ENCODE data around the gene POU2F1.

The POU2F1 gene

GRCh38 chr1:167289966-167290365 is 69.3 kb downstream of the POU2F1 start (continued):
- TF ChIP-seq ATF2 (tag by site-specific recombination; IDR thresholded peaks at IDR 0.05; ENCODE audit: low read depth) = no peak
- no peak for TF ChIP-seq ZNF248 (tag by site-specific recombination; IDR thresholded peaks at IDR 0.05)
- TF ChIP-seq PRDM10 (tag by site-specific recombination; IDR thresholded peaks at IDR 0.05) = no peak
- no peak for TF ChIP-seq ZNF221 (tag by site-specific recombination; IDR thresholded peaks at IDR 0.05; ENCODE audit: borderline replicate concordance)
- TF ChIP-seq IKZF3 (tag by site-specific recombination; IDR thresholded peaks at IDR 0.05) = no peak
- no peak for TF ChIP-seq SCRT2 (tag by site-specific recombination; IDR thresholded peaks at IDR 0.05)
- TF ChIP-seq TRIM28 (IDR thresholded peaks at IDR 0.05; ENCODE audit: borderline replicate concordance, low read length) = no peak
- TF ChIP-seq ZXDB (tag by site-specific recombination; IDR thresholded peaks at IDR 0.05) = no peak
- no peak for TF ChIP-seq ZNF132 (tag by site-specific recombination; IDR thresholded peaks at IDR 0.05; ENCODE audit: borderline replicate concordance)
- TF ChIP-seq ZNF549 (tag by site-specific recombination; IDR thresholded peaks at IDR 0.05) = no peak

- H3K4me1 ChIP-seq (ENCODE audit: control insufficient read depth, insufficient read depth, low read length) = peaks cover 2% of the 10 kb centered on the region
- no peaks in the 10 kb centered on the region for H3K36me3 ChIP-seq (ENCODE audit: control insufficient read depth in 2 of 2, insufficient read depth in 1 of 2, low read length in 2 of 2)
- H3K4me3 ChIP-seq (ENCODE audit: low read depth, low read length) = no peak overlapping the region
- H3K9me3 ChIP-seq (ENCODE audit: control insufficient read depth, insufficient read depth, low read depth, low read length) = no peaks in the 10 kb centered on the region
- no peak for TF ChIP-seq ZBTB49 (tag by site-specific recombination; IDR thresholded peaks at IDR 0.05; ENCODE audit: low read depth)
- TF ChIP-seq ZBTB7A (tag by site-specific recombination; IDR thresholded peaks at IDR 0.05; ENCODE audit: low read depth) = no peak
- TF ChIP-seq ZFP3 (tag by site-specific recombination; IDR thresholded peaks at IDR 0.05; ENCODE audit: low read depth) = no peak
- no peak for TF ChIP-seq ZNF645 (tag by site-specific recombination; IDR thresholded peaks at IDR 0.05)
- no peak for TF ChIP-seq ZNF19 (tag by site-specific recombination; IDR thresholded peaks at IDR 0.05; ENCODE audit: low read depth)
- no peak for TF ChIP-seq ZNF174 (tag by site-specific recombination; IDR thresholded peaks at IDR 0.05)
- no peak for TF ChIP-seq ZNF677 (tag by site-specific recombination; IDR thresholded peaks at IDR 0.05)
- no peak for TF ChIP-seq ZNF292 (tag by site-specific recombination; IDR thresholded peaks at IDR 0.05; ENCODE audit: borderline replicate concordance, low read depth)
- TF ChIP-seq ZBTB8A (tag by site-specific recombination; IDR thresholded peaks at IDR 0.05) = no peak
- TF ChIP-seq ZNF514 (tag by site-specific recombination; IDR thresholded peaks at IDR 0.05) = no peak
- TF ChIP-seq ZNF169 (tag by site-specific recombination; IDR thresholded peaks at IDR 0.05) = no peak
- TF ChIP-seq ZNF629 (tag by site-specific recombination; IDR thresholded peaks at IDR 0.05) = no peak
- TF ChIP-seq SP7 (tag by site-specific recombination; IDR thresholded peaks at IDR 0.05) = no peak
- no peak for TF ChIP-seq ZNF184 (tag by site-specific recombination; IDR thresholded peaks at IDR 0.05)
- TF ChIP-seq ZNF76 (tag by site-specific recombination; IDR thresholded peaks at IDR 0.05; ENCODE audit: borderline replicate concordance, low read depth) = no peak
- TF ChIP-seq ZNF398 (tag by site-specific recombination; IDR thresholded peaks at IDR 0.05) = no peak
- TF ChIP-seq ZNF132 (tag by site-specific recombination; IDR thresholded peaks at IDR 0.05; ENCODE audit: borderline replicate concordance) = no peak
- TF ChIP-seq ZNF426 (tag by site-specific recombination; IDR thresholded peaks at IDR 0.05) = no peak
- H3K27ac ChIP-seq (ENCODE audit: extremely low read depth, low read depth, low read length) = no peak overlapping the region
- ChIA-PET POLR2A (no interaction called here), CTCF (no interaction called here)
These were observed 71.0 kb downstream of the POU2F1 start for GRCh38 chr1:167291539-167292185.

Data from HEK293 (cell line).